HEK293T (cell line): ENCODE results near the gene INSM1.

ENCODE experiments used
- CTCF ChIA-PET: fragments of 350-600 bp; formaldehyde crosslinking; extraction: SDS; loops from one replicate; lab custom pipeline; 2021; ENCODE audit warnings: antibody characterized with exemption, inconsistent platforms; lab: Yijun Ruan, JAX
- POLR2A ChIA-PET: fragments of 350-600 bp; formaldehyde crosslinking; extraction: SDS; loops from one replicate; lab custom pipeline; 2020; ENCODE audit warnings: antibody characterized with exemption, inconsistent platforms; lab: Yijun Ruan, JAX
- DNase-seq: peaks from one replicate; pipeline ENCODE4 v3.0.0; 2012; ENCODE audit warnings: mixed read lengths; ENCODE audit errors: extremely low spot score
- ARNT ChIP-seq: fragments of 450-650 bp; IDR thresholded peaks from 2 replicates; pipeline ENCODE4 v1.6.1; 2017; ENCODE audit warnings: mild to moderate bottlenecking
- BHLHE40 ChIP-seq: fragments of 450-650 bp; IDR thresholded peaks from 2 replicates; pipeline ENCODE4 v1.6.1; 2016; ENCODE audit warnings: mild to moderate bottlenecking, moderate library complexity, borderline replicate concordance
- CTBP1 ChIP-seq: fragments of 450-650 bp; IDR thresholded peaks from 2 replicates; pipeline ENCODE4 v1.6.1; 2016; ENCODE audit warnings: borderline replicate concordance
- ELF4 ChIP-seq: fragments of 450-650 bp; IDR thresholded peaks from 2 replicates; pipeline ENCODE4 v1.6.1; 2017; ENCODE audit warnings: antibody characterized with exemption
- FOXA1 ChIP-seq: fragments of 450-650 bp; IDR thresholded peaks from 2 replicates; pipeline ENCODE4 v1.6.1; 2016; ENCODE audit warnings: mild to moderate bottlenecking
- FOXK2 ChIP-seq: fragments of 450-650 bp; IDR thresholded peaks from 2 replicates; pipeline ENCODE4 v1.6.1; 2016; ENCODE audit warnings: mild to moderate bottlenecking
- FOXM1 ChIP-seq: fragments of 450-650 bp; IDR thresholded peaks from 2 replicates; pipeline ENCODE4 v1.6.1; 2017; ENCODE audit warnings: mild to moderate bottlenecking, borderline replicate concordance
- HDGF ChIP-seq: fragments of 450-650 bp; IDR thresholded peaks from 2 replicates; pipeline ENCODE4 v1.6.1; 2017; ENCODE audit warnings: antibody characterized with exemption, borderline replicate concordance
- L3MBTL2 ChIP-seq: fragments of 450-650 bp; conservative IDR thresholded peaks from 2 replicates; pipeline ENCODE4 v1.6.1; 2016; ENCODE audit warnings: mild to moderate bottlenecking
- LEF1 ChIP-seq: fragments of 450-650 bp; IDR thresholded peaks from 2 replicates; pipeline ENCODE4 v1.6.1; 2017; ENCODE audit warnings: mild to moderate bottlenecking, borderline replicate concordance
- NFRKB ChIP-seq: fragments of 450-650 bp; IDR thresholded peaks from 2 replicates; pipeline ENCODE4 v1.6.1; 2016; ENCODE audit warnings: mild to moderate bottlenecking, moderate library complexity
- SP1 ChIP-seq: fragments of 450-650 bp; IDR thresholded peaks from 2 replicates; pipeline ENCODE4 v1.6.1; 2017
- SUZ12 ChIP-seq: fragments of 450-650 bp; IDR thresholded peaks from 2 replicates; pipeline ENCODE4 v1.6.1; 2016; ENCODE audit warnings: mild to moderate bottlenecking
- TARDBP ChIP-seq: fragments of 450-650 bp; IDR thresholded peaks from 2 replicates; pipeline ENCODE4 v1.6.1; 2016
- ZNF384 ChIP-seq: fragments of 450-650 bp; IDR thresholded peaks from 2 replicates; pipeline ENCODE4 v1.6.1; 2016
- TF ChIP-seq, protein P1 (sequence below): fragments of 450-650 bp; IDR thresholded peaks from 2 replicates; pipeline ENCODE4 v1.6.1; 2016

The INSM1 gene

DNA sequence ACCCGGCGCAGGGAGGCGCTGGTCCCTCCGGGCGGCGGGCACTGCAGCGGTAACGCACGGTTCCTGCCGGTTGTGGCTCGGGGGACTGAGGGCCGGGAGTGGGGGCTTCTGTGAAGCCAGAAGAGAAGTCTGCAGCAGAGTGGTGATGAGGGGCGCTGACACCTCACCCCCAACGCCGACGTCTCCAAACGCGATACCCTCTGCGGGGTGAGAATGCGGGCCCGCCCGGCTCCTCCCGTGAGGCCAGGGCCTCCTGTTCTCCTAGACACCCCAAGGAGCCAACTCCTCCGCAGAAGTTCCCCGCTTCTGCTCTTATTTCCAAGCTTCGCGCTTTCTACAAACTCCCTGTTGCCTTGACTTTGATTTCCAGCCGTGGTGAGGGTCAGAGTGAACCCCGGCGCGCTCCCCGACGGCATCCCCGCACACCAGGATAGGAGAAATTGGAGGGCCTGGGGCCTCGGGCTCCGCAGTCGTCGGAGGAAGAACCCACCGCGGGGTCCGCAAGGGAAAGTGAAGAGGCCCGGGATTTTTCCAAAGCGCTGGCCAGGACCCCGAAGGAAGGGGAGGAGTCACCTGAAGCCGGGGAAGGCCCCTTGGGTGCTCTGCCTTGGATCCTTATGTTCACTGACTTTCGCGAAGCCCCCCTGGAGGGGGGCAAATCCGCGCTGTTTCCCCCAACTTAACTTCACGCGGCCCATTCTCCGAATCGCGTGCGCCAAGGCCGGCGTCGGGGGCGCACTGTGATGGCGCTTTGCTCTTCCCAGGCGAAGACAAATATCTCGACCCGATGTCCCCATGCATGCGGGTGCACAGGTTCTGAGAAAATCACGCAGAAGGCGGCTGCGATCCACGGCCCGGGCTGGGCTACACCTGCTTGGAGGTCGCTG lies 3.1 kb upstream of the INSM1 start:
- no peak for TF ChIP-seq LEF1
- TF ChIP-seq FOXM1, result no peak
- no peak for TF ChIP-seq SP1
- TF ChIP-seq SUZ12, result no peak
- TF ChIP-seq NFRKB, result no peak
- TF ChIP-seq TARDBP, result no peak
- no peak for TF ChIP-seq ELF4
- no peak for TF ChIP-seq CTBP1
- TF ChIP-seq FOXA1, result no peak
- TF ChIP-seq L3MBTL2, result no peak
- TF ChIP-seq, protein P1, sequence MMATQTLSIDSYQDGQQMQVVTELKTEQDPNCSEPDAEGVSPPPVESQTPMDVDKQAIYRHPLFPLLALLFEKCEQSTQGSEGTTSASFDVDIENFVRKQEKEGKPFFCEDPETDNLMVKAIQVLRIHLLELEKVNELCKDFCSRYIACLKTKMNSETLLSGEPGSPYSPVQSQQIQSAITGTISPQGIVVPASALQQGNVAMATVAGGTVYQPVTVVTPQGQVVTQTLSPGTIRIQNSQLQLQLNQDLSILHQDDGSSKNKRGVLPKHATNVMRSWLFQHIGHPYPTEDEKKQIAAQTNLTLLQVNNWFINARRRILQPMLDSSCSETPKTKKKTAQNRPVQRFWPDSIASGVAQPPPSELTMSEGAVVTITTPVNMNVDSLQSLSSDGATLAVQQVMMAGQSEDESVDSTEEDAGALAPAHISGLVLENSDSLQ, result no peak
- TF ChIP-seq BHLHE40, result no peak
- no peak for TF ChIP-seq ZNF384
- no peak for TF ChIP-seq ARNT
- TF ChIP-seq HDGF, result no peak
- TF ChIP-seq FOXK2, result no peak
- ChIA-PET POLR2A (no interaction called here), CTCF (no interaction called here)
- DNase-seq, result no peak

DNA sequence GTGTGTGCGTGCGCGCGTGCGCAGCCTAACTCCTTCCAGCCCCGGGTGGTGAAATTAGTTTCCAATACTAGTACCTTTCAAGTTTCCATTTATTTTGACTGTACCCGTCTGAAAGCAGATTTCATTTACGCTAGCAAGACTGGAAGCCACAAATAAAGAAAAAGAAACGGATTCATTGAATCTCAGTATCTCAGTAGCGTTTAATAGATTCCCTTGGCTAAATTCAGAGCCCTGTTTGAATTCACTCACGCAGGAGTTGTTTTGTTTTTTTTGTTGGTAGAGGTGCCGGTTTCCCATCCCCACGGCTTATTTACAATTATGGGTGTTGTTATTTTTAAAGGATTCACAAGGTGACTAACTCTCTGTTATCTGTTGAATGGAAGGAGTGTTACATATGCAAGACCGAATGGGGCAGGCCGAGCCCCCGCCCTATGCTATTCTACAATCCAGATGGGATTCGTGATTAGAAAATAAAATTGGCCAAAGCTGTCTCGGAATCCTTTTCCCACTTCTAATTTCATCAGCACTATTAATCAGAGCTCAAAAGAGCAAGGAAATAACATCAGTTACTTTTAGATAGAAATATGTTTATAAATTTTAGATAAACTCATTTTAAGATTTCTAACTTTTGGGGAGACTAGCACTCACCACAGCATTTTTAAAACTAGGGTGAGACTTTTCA lies 2.3 kb upstream of the INSM1 start:
- CTCF ChIA-PET, result no interaction called here
- no peak for DNase-seq
- POLR2A ChIA-PET, result no interaction called here
- TF ChIP-seq LEF1, result no peak
- no peak for TF ChIP-seq ARNT
- TF ChIP-seq ZNF384, result no peak
- TF ChIP-seq, protein P1, result no peak
- TF ChIP-seq HDGF, result no peak
- no peak for TF ChIP-seq NFRKB

DNA sequence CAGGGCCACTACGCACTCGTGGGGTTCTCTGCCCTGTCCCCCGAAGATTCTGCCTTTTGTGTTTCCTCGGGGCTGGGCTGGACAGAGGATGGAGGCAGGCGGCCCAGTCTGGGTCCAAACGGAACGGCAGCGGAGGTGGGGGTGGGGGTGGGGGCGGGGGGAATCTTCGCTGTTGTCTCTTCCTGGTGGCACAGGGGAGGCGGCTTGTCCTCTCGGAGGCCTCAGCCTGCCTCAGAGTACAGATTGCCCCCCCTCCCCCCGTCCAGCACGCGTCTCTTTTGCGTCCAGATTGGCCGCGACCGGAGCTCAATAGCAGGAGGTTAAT lies 1.4 kb upstream of the INSM1 start:
- no peak for DNase-seq
- ChIA-PET POLR2A (no interaction called here), CTCF (no interaction called here)
- TF ChIP-seq L3MBTL2 (no peak), ELF4 (no peak), CTBP1 (no peak), SUZ12 (no peak), ZNF384 (no peak), FOXK2 (no peak), BHLHE40 (no peak), HDGF (no peak), NFRKB (no peak), ARNT (no peak), FOXM1 (no peak), TARDBP (no peak), SP1 (no peak), LEF1 (no peak)
- TF ChIP-seq, protein P1, result no peak

DNA sequence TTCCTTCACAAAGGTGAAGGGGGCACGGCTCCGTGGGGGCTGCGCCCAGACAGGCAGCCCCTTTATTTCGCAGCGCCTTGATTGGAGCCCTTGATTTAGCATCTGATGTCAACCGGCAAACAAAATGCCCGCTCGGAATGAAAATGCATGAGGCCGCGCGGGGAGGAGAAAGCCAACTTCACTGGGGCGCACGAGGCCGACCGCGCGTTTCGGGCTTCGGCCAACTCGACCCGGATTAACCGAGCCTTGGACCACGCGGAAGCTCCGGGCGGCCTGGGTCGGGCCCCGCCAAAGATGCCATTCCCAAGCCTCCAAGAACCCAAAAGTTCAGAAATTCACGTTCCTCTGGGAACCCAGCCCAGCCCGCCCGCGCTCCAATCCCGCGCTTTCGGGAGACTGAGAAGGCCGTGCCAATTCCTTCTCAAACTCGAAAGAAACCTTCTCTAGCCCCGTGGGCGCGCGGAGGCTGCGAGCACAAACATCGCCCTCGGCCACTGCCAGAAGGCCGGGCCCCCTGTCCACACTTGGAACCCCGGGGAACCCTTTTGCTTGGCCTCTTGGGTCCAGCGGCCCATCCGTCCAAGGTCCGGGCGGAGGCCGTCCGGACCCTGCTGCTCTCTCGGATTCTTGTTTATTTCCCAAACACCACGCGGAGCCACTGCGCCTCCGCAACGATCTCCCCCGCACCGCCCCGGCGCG lies 879 bp upstream of the INSM1 start:
- ChIA-PET CTCF (no interaction called here), POLR2A (no interaction called here)
- DNase-seq, result no peak
- no peak for TF ChIP-seq FOXK2
- TF ChIP-seq FOXM1, result no peak
- TF ChIP-seq, protein P1, result no peak
- TF ChIP-seq HDGF, result no peak
- no peak for TF ChIP-seq NFRKB
- TF ChIP-seq ZNF384, result no peak
- no peak for TF ChIP-seq ELF4
- TF ChIP-seq CTBP1, result no peak
- no peak for TF ChIP-seq LEF1
- TF ChIP-seq L3MBTL2, result no peak
- no peak for TF ChIP-seq TARDBP
- no peak for TF ChIP-seq SP1
- no peak for TF ChIP-seq ARNT
- TF ChIP-seq BHLHE40, result no peak
- TF ChIP-seq SUZ12, result no peak
- no peak for TF ChIP-seq FOXA1
